Skin of body (tissue), 3 donors: ENCODE measurements around the gene SMARCA1. TPM values are rescaled to one million over a fixed set of nuclear protein-coding genes. Genes with fewer than 3 reads are reported as not detected.

Experiments used
- DNase-seq: peaks from one replicate; lab custom pipeline; 2025; lab: John Stamatoyannopoulos, UW
- small RNA-seq: library from RNA; depleted of rRNA; stranded (forward); fragments of <200 nt; gene quantifications from one replicate; pipeline ENCODE3, GENCODE V24; 2014; ENCODE audit warnings: low replicate concordance
- total RNA-seq: library from RNA; depleted of rRNA; stranded (reverse); fragments of >200 nt; gene quantifications from one replicate; pipeline ENCODE4 v1.2.3, GENCODE V29; 2014

SMARCA1 gene
- total RNA-seq, 1 donor from 2014 or later: 55.2 TPM

DNA sequence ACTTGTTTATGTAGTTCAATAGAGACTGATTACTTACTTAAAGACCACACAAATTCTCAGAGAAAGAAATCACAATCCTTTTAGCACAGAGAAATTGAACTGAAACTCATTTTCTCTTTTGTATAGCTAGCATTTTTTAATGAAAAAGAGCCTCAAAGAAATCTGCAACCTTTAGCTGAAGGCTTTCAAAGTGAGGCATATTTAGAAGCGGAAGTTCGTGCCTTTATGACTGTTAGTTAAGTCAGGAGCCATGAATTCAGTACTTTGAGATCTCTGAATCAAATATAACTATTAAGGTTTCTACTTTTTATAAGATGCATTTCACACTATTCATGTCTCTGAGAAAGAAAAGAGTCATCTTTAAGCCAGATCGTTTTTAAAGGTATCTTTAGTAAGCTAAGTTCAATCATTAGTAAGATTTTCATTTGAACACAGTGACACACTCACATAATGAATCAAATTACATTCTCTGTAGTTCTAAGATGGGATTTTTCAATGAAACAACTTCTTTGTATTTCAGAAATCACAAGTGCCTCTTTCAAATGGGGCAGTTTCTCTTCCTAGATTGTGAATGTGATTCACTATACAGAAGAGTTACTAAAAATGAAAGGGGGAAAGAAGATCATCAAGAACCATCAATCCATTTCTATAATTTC, 61.4 kb downstream of the SMARCA1 start:
- DNase-seq: no peak

- DNase-seq: no peak
Observed at GRCh38 chrX:129452523-129452922, 70.8 kb downstream of the SMARCA1 start.

DNA sequence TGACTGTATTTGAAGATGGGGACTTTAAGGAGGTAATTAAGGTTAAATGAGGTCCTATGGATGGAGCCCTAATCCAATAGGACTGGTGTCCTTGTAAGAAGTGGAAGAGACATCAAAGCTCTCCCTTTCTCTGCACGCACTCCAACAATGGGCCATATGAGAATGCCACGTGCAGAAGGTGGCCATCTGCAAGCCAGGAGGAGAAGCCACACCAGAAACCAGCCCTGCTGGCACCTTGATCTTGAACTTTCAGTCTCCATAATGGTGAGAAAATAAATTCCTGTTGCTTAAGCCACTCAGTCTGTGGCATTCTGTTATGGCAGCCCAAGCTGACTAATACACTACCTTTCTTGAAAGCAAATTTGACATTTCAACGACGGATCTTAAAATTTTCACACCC, 73.2 kb downstream of the SMARCA1 start:
- no peak for DNase-seq

DNA sequence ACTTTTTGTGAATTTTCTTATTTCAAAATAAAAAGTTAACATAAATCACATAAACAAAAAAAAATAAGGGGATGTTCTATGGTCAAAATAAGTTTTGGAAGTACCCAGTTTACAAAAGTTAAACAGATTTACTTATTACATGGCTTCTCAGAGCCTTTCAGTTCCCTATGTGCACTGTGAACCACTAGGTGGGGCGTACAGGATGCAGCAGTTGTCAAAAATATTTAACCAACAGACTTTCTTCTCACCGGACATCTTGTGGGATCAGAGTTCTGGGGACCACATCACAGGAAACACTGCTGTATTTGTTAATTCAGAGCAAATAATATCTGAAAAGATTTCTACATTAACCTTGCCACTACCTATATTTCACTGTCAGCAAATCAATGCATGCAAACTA, 74.1 kb downstream of the SMARCA1 start:
- no peak for DNase-seq

DNA sequence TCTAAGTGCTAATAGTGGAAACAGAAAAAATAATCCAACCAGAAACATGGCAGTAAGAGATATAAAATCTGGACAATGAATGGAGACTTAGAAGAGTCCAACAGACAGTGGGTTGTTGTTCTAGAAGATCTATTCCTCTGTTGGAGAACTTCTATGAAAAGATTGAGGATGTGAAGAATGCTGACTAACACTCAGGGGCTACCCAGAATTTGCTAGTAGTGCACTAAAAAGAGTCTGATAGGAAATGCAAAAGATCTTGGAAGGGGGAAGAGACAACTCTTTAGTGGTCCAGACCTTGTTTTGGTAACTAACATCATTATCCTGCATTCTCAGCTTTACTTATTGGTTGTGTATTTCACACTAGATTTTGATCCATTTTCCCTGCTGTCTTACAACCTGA, 77.9 kb downstream of the SMARCA1 start:
- DNase-seq: no peak

DNA sequence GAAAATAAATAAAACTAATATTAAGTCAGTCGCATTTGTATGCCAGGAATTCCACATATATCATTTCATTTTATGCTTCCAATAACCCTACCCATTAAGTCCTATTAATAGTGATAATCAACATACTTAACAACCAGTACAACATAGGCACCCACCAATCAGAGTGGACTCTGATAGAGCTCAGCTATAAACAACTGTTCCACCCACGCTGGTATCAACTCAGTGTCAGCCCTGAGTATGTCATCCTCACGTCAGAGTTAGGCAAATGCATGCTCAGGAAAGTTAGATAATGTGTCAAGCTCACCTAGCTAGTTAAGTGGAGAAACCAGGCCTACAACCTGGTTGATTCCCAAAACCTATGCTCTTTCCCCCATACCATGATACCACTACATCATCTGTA, 89.3 kb downstream of the SMARCA1 start:
- no peak for DNase-seq

DNA sequence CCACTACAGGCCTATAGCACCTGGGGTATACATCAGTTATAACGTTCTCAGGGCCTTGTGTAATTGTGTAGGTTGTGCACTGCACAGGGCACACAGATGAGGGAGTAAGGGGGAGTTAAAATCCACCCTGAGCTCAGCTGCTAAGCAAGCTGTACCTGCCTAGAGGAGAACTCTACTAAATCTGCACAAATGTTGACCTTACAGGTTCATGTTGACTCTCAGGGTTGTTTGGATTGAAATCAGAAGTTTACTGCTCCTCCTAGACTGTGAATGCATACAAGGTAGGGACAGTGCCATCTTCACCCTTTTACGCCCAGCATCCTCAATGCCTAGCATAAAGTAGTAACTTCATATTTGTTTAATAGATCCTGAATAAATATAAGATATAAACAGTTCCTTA, 89.8 kb downstream of the SMARCA1 start:
- no peak for DNase-seq

GRCh38 chrX:129427267-129427666, 96.0 kb downstream of the SMARCA1 start:
- DNase-seq: no peak

GRCh38 chrX:129423191-129423590, 100.1 kb downstream of the SMARCA1 start:
- DNase-seq: no peak

DNA sequence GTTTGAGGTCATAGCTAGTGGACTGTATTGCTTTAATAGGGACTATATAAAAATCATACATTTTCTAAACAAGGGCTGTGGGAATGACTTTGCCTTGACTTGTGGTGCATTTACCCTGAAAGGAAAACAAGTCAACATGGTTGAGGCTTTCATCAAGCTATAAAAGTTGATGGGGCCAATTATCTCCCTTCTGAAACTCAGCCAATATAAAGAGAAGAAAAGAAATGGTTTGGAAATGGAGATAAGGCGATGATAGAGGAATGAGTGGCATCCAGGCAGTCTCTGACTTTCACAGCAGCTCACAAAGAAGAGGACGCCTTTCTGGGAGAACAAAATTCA, 118.7 kb downstream of the SMARCA1 start:
- DNase-seq: no peak

DNA sequence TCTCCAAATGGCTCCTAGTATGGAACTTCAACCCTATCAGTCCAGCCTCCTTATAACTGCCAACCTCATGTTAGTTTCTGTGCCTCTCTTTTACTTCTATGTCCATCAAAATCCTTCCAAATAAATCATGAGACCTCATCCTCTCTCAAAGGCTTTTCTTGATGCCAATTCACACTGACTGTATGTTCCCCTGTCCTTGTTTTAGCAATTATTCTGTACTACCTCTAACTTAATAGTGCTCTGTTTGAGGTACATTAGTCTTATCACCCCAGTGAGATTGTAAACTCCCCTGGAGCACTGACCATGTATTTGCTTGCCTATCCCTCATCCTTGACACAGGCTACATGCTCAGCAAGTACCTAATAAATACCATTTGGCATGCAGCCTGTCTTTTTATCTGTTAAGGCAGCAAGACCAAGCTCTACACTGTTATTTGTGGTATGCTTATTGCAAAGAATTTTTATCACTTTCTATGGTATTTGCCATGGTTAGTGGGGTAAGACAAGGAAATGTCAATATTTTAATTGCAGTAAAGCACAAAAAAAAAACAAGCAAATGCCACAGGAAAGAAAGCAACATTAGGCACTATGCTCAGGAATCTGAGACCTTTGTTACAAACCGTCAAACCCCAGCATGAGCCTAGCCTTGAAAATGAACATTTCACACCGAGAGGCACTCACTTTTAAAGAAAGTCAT, 119.2 kb downstream of the SMARCA1 start:
- no peak for DNase-seq

Small RNA genes within 50 kb of the gene (small RNA-seq; reads per million reads assigned to genes)
- not detected for gene RF01169
- not detected for gene RNA5SP513
- not detected for gene RPS26P56

Other genes starting within 250 kb of the SMARCA1 start
- 14.8 TPM for gene OCRL, start 16.8 kb upstream of the SMARCA1 start, total RNA-seq
- 2.4 TPM for gene APLN, start 131.5 kb upstream of the SMARCA1 start, total RNA-seq
- gene XPNPEP2, start 215.5 kb upstream of the SMARCA1 start, total RNA-seq: 4.1 TPM